ENCODE measurements around the gene MYO9A.
"Not testable (repeated sequence)": the region's sequence is repeated elsewhere in the genome, so short reads cannot be mapped to it uniquely, and the experiment has no call there.

MYO9A gene

DNA sequence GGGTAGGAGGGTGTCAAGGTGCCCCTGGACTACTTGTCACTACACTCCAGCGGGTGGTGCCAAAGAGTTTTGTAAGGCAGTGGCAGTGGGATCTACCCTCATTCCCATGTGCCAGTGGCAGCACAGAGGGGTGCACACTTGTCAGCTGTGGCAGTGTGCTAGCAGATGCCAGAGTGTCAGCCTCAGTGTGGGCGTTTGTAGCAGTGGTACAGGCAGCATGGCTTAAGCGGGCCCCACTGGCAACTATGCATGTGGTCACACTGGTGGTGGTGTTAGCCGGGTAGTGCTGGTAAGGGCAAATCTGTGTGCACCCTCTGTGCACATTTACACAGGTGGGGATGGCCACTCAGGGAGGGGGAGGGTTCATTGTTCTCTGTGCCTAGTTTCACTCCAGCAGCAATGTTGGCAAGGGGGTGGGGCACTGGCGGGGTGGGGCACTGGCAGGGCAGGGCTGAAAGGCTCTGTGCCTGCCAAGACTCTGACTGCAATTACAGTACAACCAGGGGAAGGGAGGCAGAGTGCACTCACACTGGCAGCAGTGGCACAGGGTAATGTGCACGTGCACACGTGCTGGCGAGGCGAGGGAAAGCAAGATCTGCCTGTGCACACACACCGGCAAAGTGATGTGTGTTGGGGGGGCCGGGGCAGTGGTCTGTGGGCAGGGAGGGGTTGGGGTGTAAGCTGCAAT, 31.8 kb downstream of the MYO9A start:
- H3K27me3 Mint-ChIP-seq = no peaks in the 10 kb centered on the region
- H3K4me3 Mint-ChIP-seq = no peak overlapping the region
- H3K36me3 Mint-ChIP-seq (ENCODE audit: low read depth) = peaks cover 18% of the 10 kb centered on the region
- no peak for DNase-seq
- H3K9me3 Mint-ChIP-seq = peaks cover 16% of the 10 kb centered on the region
- no peak overlapping the region for H3K27ac Mint-ChIP-seq
- H3K4me1 Mint-ChIP-seq (ENCODE audit: low read depth) = no peaks in the 10 kb centered on the region

GRCh38 chr15:72082176-72082575, 35.8 kb downstream of the MYO9A start:
- H3K4me1 Mint-ChIP-seq (ENCODE audit: low read depth) = peaks cover 17% of the 10 kb centered on the region
- no peak overlapping the region for H3K27ac Mint-ChIP-seq
- H3K4me3 Mint-ChIP-seq = no peak overlapping the region
- peaks cover 13% of the 10 kb centered on the region for H3K36me3 Mint-ChIP-seq (ENCODE audit: low read depth)
- no peaks in the 10 kb centered on the region for H3K27me3 Mint-ChIP-seq
- H3K9me3 Mint-ChIP-seq = peaks cover 16% of the 10 kb centered on the region
- no peak for DNase-seq

- Mint-ChIP-seq H3K27me3 (no peaks in the 10 kb centered on the region), H3K27ac (no peak overlapping the region), H3K9me3 (peaks cover 9% of the 10 kb centered on the region), H3K36me3 (ENCODE audit: low read depth) (peaks cover 4% of the 10 kb centered on the region), H3K4me1 (ENCODE audit: low read depth) (peaks cover 25% of the 10 kb centered on the region), H3K4me3 (no peak overlapping the region)
- DNase-seq = no peak
Observed at GRCh38 chr15:72078887-72079286, 39.1 kb downstream of the MYO9A start.

DNA sequence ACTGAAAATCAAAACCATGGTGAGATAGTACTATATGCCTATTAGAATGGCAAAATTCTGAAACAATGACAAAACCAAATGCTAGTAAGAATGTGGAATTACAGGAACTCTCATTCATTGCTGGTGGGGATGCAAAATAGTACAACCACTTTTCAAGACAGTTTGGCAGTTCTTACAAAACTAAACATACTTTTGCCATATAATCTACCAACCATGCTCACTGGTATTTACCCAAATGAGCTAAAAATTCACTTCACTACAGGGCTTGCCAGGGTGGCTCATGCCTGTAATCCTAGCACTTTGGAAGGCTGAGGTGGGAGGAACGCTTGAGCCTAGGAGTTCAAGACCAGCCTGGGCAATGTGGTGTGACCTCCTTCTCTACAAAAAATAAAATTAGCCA, 40.0 kb downstream of the MYO9A start:
- H3K36me3 Mint-ChIP-seq (ENCODE audit: low read depth) = no peaks in the 10 kb centered on the region
- no peaks in the 10 kb centered on the region for H3K27me3 Mint-ChIP-seq
- H3K4me3 Mint-ChIP-seq = no peak overlapping the region
- DNase-seq = no peak
- peaks cover under 1% of the 10 kb centered on the region for H3K9me3 Mint-ChIP-seq
- no peak overlapping the region for H3K27ac Mint-ChIP-seq
- H3K4me1 Mint-ChIP-seq (ENCODE audit: low read depth) = peaks cover 25% of the 10 kb centered on the region

DNA sequence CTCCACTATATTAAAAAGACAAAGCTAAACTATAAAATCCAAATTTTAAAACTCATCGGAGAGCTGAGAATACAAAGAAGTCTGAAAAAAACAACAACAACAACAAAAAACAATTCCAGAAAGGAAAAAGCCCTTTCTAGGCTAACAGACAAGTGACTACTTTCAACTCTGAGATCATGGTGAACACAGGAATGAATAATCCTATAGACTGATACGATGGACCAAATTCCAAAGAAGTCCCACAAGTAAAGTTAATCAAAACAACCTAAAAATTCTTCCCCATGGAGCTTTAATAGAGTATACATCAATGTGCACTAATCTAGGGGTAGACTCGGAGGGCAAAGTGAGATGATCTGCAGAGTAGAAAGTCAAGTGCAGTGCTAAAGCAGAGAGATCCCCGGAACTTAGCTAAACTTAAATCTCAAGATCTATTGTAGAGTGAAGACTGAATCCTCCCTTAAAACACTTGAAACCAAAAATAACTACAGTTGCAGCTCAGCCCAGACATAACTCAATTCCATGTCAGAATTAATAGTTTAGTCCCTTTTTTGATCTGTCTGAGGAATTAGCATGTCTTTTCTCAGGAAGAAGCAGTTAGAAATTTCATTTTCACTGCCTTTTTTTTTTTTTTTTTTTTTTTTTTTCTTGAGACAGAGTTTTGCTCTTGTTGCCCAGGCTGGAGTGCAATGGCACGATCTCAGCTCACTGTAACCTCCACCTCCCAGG, 43.5 kb downstream of the MYO9A start:
- no peak for DNase-seq
- Mint-ChIP-seq H3K4me3 (no peak overlapping the region), H3K9me3 (no peaks in the 10 kb centered on the region), H3K27me3 (no peaks in the 10 kb centered on the region), H3K4me1 (ENCODE audit: low read depth) (peaks cover 28% of the 10 kb centered on the region), H3K27ac (no peak overlapping the region), H3K36me3 (ENCODE audit: low read depth) (peaks cover 3% of the 10 kb centered on the region)

DNA sequence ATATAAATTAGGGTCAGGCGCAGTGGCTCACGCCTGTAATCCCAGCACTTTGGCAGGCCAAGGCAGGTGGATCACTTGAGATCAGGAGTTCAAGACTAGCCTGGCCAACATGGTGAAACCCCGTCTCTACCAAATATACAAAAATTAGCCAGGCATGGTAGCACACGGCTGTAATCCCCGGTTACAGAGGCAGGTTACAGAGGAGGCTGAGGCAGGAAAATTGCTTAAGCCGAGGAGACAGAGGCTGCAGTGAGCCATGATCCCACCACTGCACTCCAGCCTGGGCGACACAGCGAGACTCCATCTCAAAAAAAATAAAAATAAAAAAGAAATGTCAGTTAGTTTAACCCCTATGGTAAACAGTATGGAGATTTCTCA, 46.5 kb downstream of the MYO9A start:
- H3K9me3 Mint-ChIP-seq; H3K27me3 Mint-ChIP-seq; H3K4me3 Mint-ChIP-seq; H3K27ac Mint-ChIP-seq; H3K36me3 Mint-ChIP-seq (ENCODE audit: low read depth); DNase-seq: not testable (repeated sequence)
- H3K4me1 Mint-ChIP-seq (ENCODE audit: low read depth) = peaks cover 15% of the 10 kb centered on the region

GRCh38 chr15:72070817-72071447, 47.0 kb downstream of the MYO9A start:
- H3K36me3 Mint-ChIP-seq (ENCODE audit: low read depth) = peaks cover 3% of the 10 kb centered on the region
- no peak for DNase-seq
- peaks cover 14% of the 10 kb centered on the region for H3K4me1 Mint-ChIP-seq (ENCODE audit: low read depth)
- no peaks in the 10 kb centered on the region for H3K27me3 Mint-ChIP-seq
- no peaks in the 10 kb centered on the region for H3K9me3 Mint-ChIP-seq
- H3K27ac Mint-ChIP-seq = no peak overlapping the region
- H3K4me3 Mint-ChIP-seq = no peak overlapping the region

GRCh38 chr15:72068856-72069255, 49.1 kb downstream of the MYO9A start:
- Mint-ChIP-seq H3K4me1 (ENCODE audit: low read depth) (peaks cover 13% of the 10 kb centered on the region), H3K36me3 (ENCODE audit: low read depth) (peaks cover 3% of the 10 kb centered on the region), H3K27ac (no peak overlapping the region), H3K4me3 (no peak overlapping the region), H3K9me3 (peaks cover 5% of the 10 kb centered on the region), H3K27me3 (no peaks in the 10 kb centered on the region)
- DNase-seq = no peak

- peaks cover 14% of the 10 kb centered on the region for H3K4me1 Mint-ChIP-seq (ENCODE audit: low read depth)
- peaks cover 12% of the 10 kb centered on the region for H3K36me3 Mint-ChIP-seq (ENCODE audit: low read depth)
- H3K27ac Mint-ChIP-seq = no peak overlapping the region
- DNase-seq = no peak
- H3K27me3 Mint-ChIP-seq = no peaks in the 10 kb centered on the region
- H3K4me3 Mint-ChIP-seq = no peak overlapping the region
- peaks cover 5% of the 10 kb centered on the region for H3K9me3 Mint-ChIP-seq
Observed at GRCh38 chr15:72065801-72066200, 52.1 kb downstream of the MYO9A start.

GRCh38 chr15:72063186-72063585, 54.8 kb downstream of the MYO9A start:
- peaks cover 17% of the 10 kb centered on the region for H3K4me1 Mint-ChIP-seq (ENCODE audit: low read depth)

GRCh38 chr15:72062319-72062718, 55.6 kb downstream of the MYO9A start:
- Mint-ChIP-seq H3K27ac (no peak overlapping the region), H3K36me3 (ENCODE audit: low read depth) (peaks cover 13% of the 10 kb centered on the region)

More at GRCh38 chr15:72063186-72063585, 54.8 kb downstream of the MYO9A start:
- Mint-ChIP-seq H3K9me3 (peaks cover 5% of the 10 kb centered on the region), H3K36me3 (ENCODE audit: low read depth) (peaks cover 13% of the 10 kb centered on the region), H3K4me3 (no peak overlapping the region), H3K27ac (no peak overlapping the region), H3K27me3 (no peaks in the 10 kb centered on the region)
- no peak for DNase-seq

GRCh38 chr15:72060687-72061250, 57.2 kb downstream of the MYO9A start:
- H3K4me3 Mint-ChIP-seq = no peak overlapping the region
- peaks cover 5% of the 10 kb centered on the region for H3K9me3 Mint-ChIP-seq
- peaks cover 22% of the 10 kb centered on the region for H3K4me1 Mint-ChIP-seq (ENCODE audit: low read depth)
- H3K36me3 Mint-ChIP-seq (ENCODE audit: low read depth) = peaks cover 13% of the 10 kb centered on the region
- no peaks in the 10 kb centered on the region for H3K27me3 Mint-ChIP-seq
- no peak for DNase-seq
- no peak overlapping the region for H3K27ac Mint-ChIP-seq

More at GRCh38 chr15:72062319-72062718, 55.6 kb downstream of the MYO9A start:
- DNase-seq = no peak
- H3K4me1 Mint-ChIP-seq (ENCODE audit: low read depth) = peaks cover 23% of the 10 kb centered on the region
- H3K9me3 Mint-ChIP-seq = peaks cover 5% of the 10 kb centered on the region
- H3K4me3 Mint-ChIP-seq = no peak overlapping the region
- no peaks in the 10 kb centered on the region for H3K27me3 Mint-ChIP-seq

GRCh38 chr15:72058585-72058984, 59.4 kb downstream of the MYO9A start:
- H3K4me1 Mint-ChIP-seq (ENCODE audit: low read depth) = peaks cover 21% of the 10 kb centered on the region
- peaks cover 15% of the 10 kb centered on the region for H3K36me3 Mint-ChIP-seq (ENCODE audit: low read depth)
- no peaks in the 10 kb centered on the region for H3K9me3 Mint-ChIP-seq
- H3K27me3 Mint-ChIP-seq = no peaks in the 10 kb centered on the region
- H3K4me3 Mint-ChIP-seq = no peak overlapping the region
- no peak overlapping the region for H3K27ac Mint-ChIP-seq
- DNase-seq = no peak

DNA sequence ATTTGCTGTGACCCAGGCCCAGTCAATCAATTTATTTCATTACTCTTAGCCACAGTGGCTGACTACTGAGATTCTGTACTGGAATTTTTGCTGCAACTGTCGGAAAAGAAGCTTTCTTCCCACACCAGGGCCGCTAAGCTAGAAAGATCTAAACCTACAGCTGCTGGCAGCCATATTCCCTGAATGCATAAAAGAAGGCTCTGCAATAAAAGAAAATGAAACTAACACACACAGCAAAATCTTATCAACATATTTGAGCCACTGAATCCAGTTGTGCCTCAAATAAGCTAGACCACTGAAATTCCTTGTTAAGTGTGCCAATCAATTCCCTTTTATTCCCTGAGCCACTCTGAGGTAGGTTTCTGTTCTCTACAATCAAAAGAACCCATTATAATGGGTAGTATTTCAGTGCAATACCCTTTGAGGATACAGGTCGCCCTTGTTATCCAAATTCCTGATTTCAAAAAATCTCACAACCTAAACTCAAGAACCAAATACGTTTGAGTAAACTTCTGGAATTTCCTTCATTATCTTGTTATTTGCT, 60.3 kb downstream of the MYO9A start:
- Mint-ChIP-seq H3K9me3 (no peaks in the 10 kb centered on the region), H3K36me3 (ENCODE audit: low read depth) (peaks cover 11% of the 10 kb centered on the region), H3K27ac (no peak overlapping the region), H3K4me1 (ENCODE audit: low read depth) (peaks cover 21% of the 10 kb centered on the region), H3K27me3 (no peaks in the 10 kb centered on the region), H3K4me3 (no peak overlapping the region)
- no peak for DNase-seq
